Endothelial cell of umbilical vein (primary cell): ENCODE data around the gene E2F4. TPM values are rescaled to one million over a fixed set of nuclear protein-coding genes. Genes with fewer than 3 reads are reported as not detected.
A peak's percentile ranks its signal among the peaks of the same experiment; 100 is the strongest.

Experiments
- BruUV-seq: library from RNA; stranded (reverse); fragments of 400-500 nt; replicated peaks from 2 replicates; lab custom pipeline; 2021; lab: Mats Ljungman, UMichigan
- CTCF ChIA-PET: fragments of 300-600, 350-600 bp; sonication (Branson Sonifier 250); formaldehyde crosslinking; loops from one replicate; lab custom pipeline; 2021; ENCODE audit warnings: antibody characterized with exemption, inconsistent platforms; lab: Charles Lee
- POLR2A ChIA-PET: fragments of 300-600, 350-600 bp; sonication (Branson Sonifier 250); formaldehyde crosslinking; loops from one replicate; lab custom pipeline; 2021; ENCODE audit warnings: antibody characterized with exemption, inconsistent platforms; lab: Charles Lee
- DNase-seq: peaks from one replicate; pipeline ENCODE4 v3.0.0-alpha.2; 2011; ENCODE audit warnings: low read depth, low spot score
- FAIRE-seq: peaks from 2 replicates; lab custom pipeline; 2011; peaks lifted over from hg19 to GRCh38; lab: Jason Lieb, UNC
- H2AFZ ChIP-seq: 2 replicates; pipeline ENCODE4 v1.6.0; 2012; ENCODE audit warnings: low read depth, low read length, control low read depth, inconsistent platforms
- H3K27ac ChIP-seq: 2 replicates; pipeline ENCODE4 v1.5.1; 2011; ENCODE audit warnings: low read depth, mild to moderate bottlenecking, control low read depth, low read length, moderate library complexity; ENCODE audit not compliant: insufficient read depth
- H3K27me3 ChIP-seq, 2 experiments: 2 replicates each; pipeline versions ENCODE4 v1.6.0 to v1.6.1; 2011; ENCODE audit warnings: low read length in 2 of 2, mixed read lengths in 1 of 2; ENCODE audit not compliant: control insufficient read depth in 2 of 2, insufficient read depth in 2 of 2
- H3K36me3 ChIP-seq, 2 experiments: 2 replicates in 1 of 2; 3 replicates in 1 of 2; pipeline ENCODE4 v1.5.1; 2011; ENCODE audit warnings: low read length in 2 of 2, mild to moderate bottlenecking in 1 of 2, moderate library complexity in 1 of 2; ENCODE audit not compliant: control insufficient read depth in 2 of 2, insufficient read depth in 2 of 2; ENCODE audit errors: extremely low read depth in 1 of 2
- H3K4me1 ChIP-seq: 3 replicates; pipeline ENCODE4 v1.5.1; 2011; ENCODE audit warnings: mild to moderate bottlenecking, low read length; ENCODE audit not compliant: control insufficient read depth, insufficient read depth; ENCODE audit errors: extremely low read depth
- H3K4me2 ChIP-seq: 2 replicates; pipeline ENCODE4 v1.6.1; 2011; ENCODE audit warnings: low read length, control low read depth, mixed read lengths; ENCODE audit not compliant: insufficient read depth
- H3K4me3 ChIP-seq, 3 experiments: fragments of 200-600 bp in 1 of 3; sonication (generic), shearing (Covaris generic) in 1 of 3; replicated peaks in 1 of 3; 2 replicates each; pipeline ENCODE4 v1.5.1; 2011 to 2016; ENCODE audit warnings: control low read depth in 3 of 3, low read length in 3 of 3, mild to moderate bottlenecking in 2 of 3, inconsistent platforms in 1 of 3, low read depth in 1 of 3, moderate library complexity in 1 of 3; ENCODE audit not compliant: insufficient read depth in 1 of 3
- H3K79me2 ChIP-seq: 2 replicates; pipeline ENCODE4 v1.6.0; 2012; ENCODE audit warnings: low read length, inconsistent platforms; ENCODE audit not compliant: control insufficient read depth, insufficient read depth
- H3K9ac ChIP-seq: replicated peaks from 2 replicates; pipeline ENCODE3; 2011; ENCODE audit warnings: low read length, control low read depth; ENCODE audit not compliant: insufficient read depth; ENCODE audit errors: extremely low read depth
- H3K9me1 ChIP-seq: replicated peaks from 3 replicates; pipeline ENCODE4 v1.6.0; 2011; ENCODE audit warnings: mild to moderate bottlenecking, low read length; ENCODE audit not compliant: control insufficient read depth, insufficient read depth; ENCODE audit errors: extremely low read depth
- H3K9me3 ChIP-seq: replicated peaks from 2 replicates; pipeline ENCODE4 v1.5.1; 2012; ENCODE audit warnings: low read length, inconsistent platforms; ENCODE audit not compliant: control insufficient read depth, insufficient read depth
- H4K20me1 ChIP-seq: replicated peaks from 2 replicates; pipeline ENCODE3; 2011; ENCODE audit warnings: mild to moderate bottlenecking, low read length; ENCODE audit not compliant: control insufficient read depth, insufficient read depth; ENCODE audit errors: extremely low read depth
- EZH2 ChIP-seq: IDR thresholded peaks from 2 replicates; pipeline ENCODE4 v1.6.1; 2012; ENCODE audit warnings: borderline replicate concordance, low read depth, mild to moderate bottlenecking, moderate library complexity, low read length, inconsistent platforms; ENCODE audit not compliant: severe bottlenecking
- FOS ChIP-seq: IDR thresholded peaks from 2 replicates; pipeline ENCODE4 v1.6.1; 2011; ENCODE audit warnings: mild to moderate bottlenecking, low read length, moderate library complexity, borderline replicate concordance; ENCODE audit not compliant: insufficient read depth
- GATA2 ChIP-seq: IDR thresholded peaks from 2 replicates; pipeline ENCODE4 v1.7.0; 2011; ENCODE audit warnings: low read depth, mild to moderate bottlenecking, moderate library complexity, mixed read lengths, low read length; ENCODE audit not compliant: insufficient read length, insufficient read depth
- JUN ChIP-seq: IDR thresholded peaks from 2 replicates; pipeline ENCODE4 v1.6.1; 2011; ENCODE audit warnings: borderline replicate concordance, low read depth; ENCODE audit not compliant: insufficient read length, insufficient read depth
- MYC ChIP-seq: IDR thresholded peaks from one replicate; pipeline ENCODE4 v1.6.1; 2011; ENCODE audit warnings: mild to moderate bottlenecking, low read depth, low read length
- POLR2A ChIP-seq: IDR thresholded peaks from 2 replicates; pipeline ENCODE4 v1.6.1; 2012; ENCODE audit warnings: low read depth, mild to moderate bottlenecking, control low read depth, low read length
- POLR2AphosphoS5 ChIP-seq: IDR thresholded peaks from 2 replicates; pipeline ENCODE4 v1.6.1; 2012; ENCODE audit warnings: low read depth, mild to moderate bottlenecking, control low read depth, low read length, moderate library complexity; ENCODE audit not compliant: insufficient read depth
- dilution Hi-C: fragments of 300-500 bp; cut with MboI; formaldehyde crosslinking; loops from one replicate; pipeline ENCODE4 v1.15.0; 2019; ENCODE audit warnings: low sequenced_read_pairs; ENCODE audit not compliant: extremely low pct_ligation_motif_present
- intact Hi-C: fragments of 100-400 bp; cut with micrococcal nuclease; formaldehyde crosslinking; loops from one replicate; pipeline ENCODE4 v1.10.0; 2022
- polyA plus RNA-seq, 4 experiments: library from polyadenylated mRNA; depleted of rRNA in 3 of 4; stranded (reverse) in 3 of 4; unstranded in 1 of 4; fragments of >200 nt; gene quantifications; 2 replicates each; pipeline versions ENCODE4 v1.2.1 to v1.2.3, GENCODE V29; 2011 to 2012; ENCODE audit warnings: missing spikeins in 1 of 4
- total RNA-seq: library from RNA; stranded (reverse); gene quantifications from 2 replicates; pipeline ENCODE4 v1.2.3, GENCODE V29; 2021
- TF ChIP-seq, protein P1 (sequence below): IDR thresholded peaks from 2 replicates; pipeline ENCODE4 v1.6.1; 2011; ENCODE audit not compliant: insufficient read depth, insufficient read length
- TF ChIP-seq, protein P2 (sequence below), 2 donors: IDR thresholded peaks; 1 replicate in 1 of 2; 2 replicates in 1 of 2; pipeline ENCODE4 v1.5.1; 2011; ENCODE audit warnings: low read length in 2 of 2, mild to moderate bottlenecking in 2 of 2, moderate library complexity in 2 of 2, control low read depth in 1 of 2, inconsistent platforms in 1 of 2, low read depth in 1 of 2; ENCODE audit not compliant: insufficient read depth in 1 of 2; ENCODE audit errors: extremely low read depth in 1 of 2

E2F4 gene
- total and polyA plus RNA-seq, 2 donors (not counting 3 experiments of a cell fraction or from before 2014, with no cell fraction given), result 112 to 168 TPM

GRCh38 chr16:67242138-67242730 is 50.3 kb downstream of the E2F4 start:
- H3K27me3 ChIP-seq, result no peaks in the 10 kb centered on the region
- H3K4me3 ChIP-seq, result no peak overlapping the region
- no peaks in the 10 kb centered on the region for H4K20me1 ChIP-seq
- H3K27ac ChIP-seq, result peak overlapping the region; percentile 19
- no TSS peak for BruUV-seq
- POLR2A ChIA-PET, result interaction anchor here (0.6 kb wide), 1 partner anchor 29 kb away, joined by 3 read pairs; no protein-coding TSS in a partner anchor
- H3K4me2 ChIP-seq, result no peak overlapping the region
- CTCF ChIA-PET, result interaction anchor here (0.7 to 1.5 kb wide), 4 partner anchors 10 to 44 kb away, joined by 3 read pairs; no protein-coding TSS in a partner anchor
- peaks cover 51% of the 10 kb centered on the region for H3K79me2 ChIP-seq
- TF ChIP-seq JUN, result no peak
- TF ChIP-seq GATA2, result no peak
- TF ChIP-seq POLR2AphosphoS5, result no peak
- TF ChIP-seq, protein P1, sequence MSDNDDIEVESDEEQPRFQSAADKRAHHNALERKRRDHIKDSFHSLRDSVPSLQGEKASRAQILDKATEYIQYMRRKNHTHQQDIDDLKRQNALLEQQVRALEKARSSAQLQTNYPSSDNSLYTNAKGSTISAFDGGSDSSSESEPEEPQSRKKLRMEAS, result no peak
- TF ChIP-seq, protein P2, sequence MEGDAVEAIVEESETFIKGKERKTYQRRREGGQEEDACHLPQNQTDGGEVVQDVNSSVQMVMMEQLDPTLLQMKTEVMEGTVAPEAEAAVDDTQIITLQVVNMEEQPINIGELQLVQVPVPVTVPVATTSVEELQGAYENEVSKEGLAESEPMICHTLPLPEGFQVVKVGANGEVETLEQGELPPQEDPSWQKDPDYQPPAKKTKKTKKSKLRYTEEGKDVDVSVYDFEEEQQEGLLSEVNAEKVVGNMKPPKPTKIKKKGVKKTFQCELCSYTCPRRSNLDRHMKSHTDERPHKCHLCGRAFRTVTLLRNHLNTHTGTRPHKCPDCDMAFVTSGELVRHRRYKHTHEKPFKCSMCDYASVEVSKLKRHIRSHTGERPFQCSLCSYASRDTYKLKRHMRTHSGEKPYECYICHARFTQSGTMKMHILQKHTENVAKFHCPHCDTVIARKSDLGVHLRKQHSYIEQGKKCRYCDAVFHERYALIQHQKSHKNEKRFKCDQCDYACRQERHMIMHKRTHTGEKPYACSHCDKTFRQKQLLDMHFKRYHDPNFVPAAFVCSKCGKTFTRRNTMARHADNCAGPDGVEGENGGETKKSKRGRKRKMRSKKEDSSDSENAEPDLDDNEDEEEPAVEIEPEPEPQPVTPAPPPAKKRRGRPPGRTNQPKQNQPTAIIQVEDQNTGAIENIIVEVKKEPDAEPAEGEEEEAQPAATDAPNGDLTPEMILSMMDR (IDR thresholded peaks at IDR 0.05; ENCODE audit: extremely low read depth in 1 of 2, insufficient read depth in 1 of 2, low read depth in 1 of 2, low read length in 2 of 2), result no peak
- TF ChIP-seq EZH2, result no peak
- no peak for TF ChIP-seq MYC
- no peak for TF ChIP-seq POLR2A
- no peak for TF ChIP-seq FOS
- peaks cover 5 to 27% of the 10 kb centered on the region in 2 experiments for H3K36me3 ChIP-seq
- FAIRE-seq (no peak), DNase-seq (no peak)
- H3K9ac ChIP-seq, result no peak overlapping the region
- dilution Hi-C loops (no loop called here), intact Hi-C loops (no loop called here)
- H2AFZ ChIP-seq, result no peak overlapping the region
- H3K4me1 ChIP-seq, result peaks cover 52% of the 10 kb centered on the region
- no peaks in the 10 kb centered on the region for H3K9me1 ChIP-seq
- no peaks in the 10 kb centered on the region for H3K9me3 ChIP-seq
